Gastrocnemius medialis (tissue), 4 donors: ENCODE results near the gene WNT2.

ENCODE experiments used
- CTCF ChIP-seq, 5 experiments: fragments of 450-650 bp in 3 of 5; fragments of 200-600 bp in 2 of 5; sonication (generic) in 2 of 5; IDR thresholded peaks in 4 of 5; conservative IDR thresholded peaks in 1 of 5; 1 replicate in 4 of 5; 2 replicates in 1 of 5; pipeline ENCODE4 v1.5.1; 2016 to 2019; ENCODE audit warnings: antibody characterized with exemption in 5 of 5, mild to moderate bottlenecking in 3 of 5, moderate library complexity in 3 of 5
- POLR2A ChIP-seq, 2 donors: fragments of 450-650 bp; IDR thresholded peaks; one replicate each; pipeline ENCODE4 v1.6.1; 2017; ENCODE audit warnings: antibody characterized with exemption in 2 of 2, mild to moderate bottlenecking in 2 of 2, moderate library complexity in 2 of 2

DNA sequence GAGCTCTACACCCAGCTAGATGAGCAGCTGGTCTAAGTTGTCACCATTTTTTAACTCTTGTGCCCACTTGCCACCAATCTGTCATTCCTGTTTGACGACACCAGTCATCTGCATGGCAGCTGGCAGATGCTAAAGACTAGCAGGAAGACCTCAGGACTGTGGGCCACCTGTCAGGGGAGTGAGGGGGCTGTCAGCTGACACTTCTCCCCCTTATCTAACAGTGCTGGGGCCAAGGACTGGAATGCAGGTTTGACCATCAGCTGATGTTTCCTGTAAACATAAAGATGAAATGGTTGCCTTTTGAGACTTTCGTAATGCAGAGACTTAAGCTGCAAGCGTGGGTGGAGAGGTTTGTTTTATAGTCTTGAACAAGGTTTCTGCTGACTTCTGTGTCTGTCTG lies 93.5 kb downstream of the WNT2 start:
- no peak for TF ChIP-seq CTCF (IDR thresholded peaks at IDR 0.05 in 4 of 5, conservative IDR thresholded peaks at IDR 0.05 in 1 of 5)
- TF ChIP-seq POLR2A (IDR thresholded peaks at IDR 0.05), result no peak
